NOMO-1 treated with dmso at 0.1 percent for 144 hours (cell line): ENCODE measurements around the gene SF3B2.
"Not testable (repeated sequence)": the region's sequence is repeated elsewhere in the genome, so short reads cannot be mapped to it uniquely, and the experiment has no call there.

Experiments
- DNase-seq: peaks from one replicate; lab custom pipeline; 2025; ENCODE audit not compliant: unreplicated experiment; lab: John Stamatoyannopoulos, UW

Gene SF3B2

DNA sequence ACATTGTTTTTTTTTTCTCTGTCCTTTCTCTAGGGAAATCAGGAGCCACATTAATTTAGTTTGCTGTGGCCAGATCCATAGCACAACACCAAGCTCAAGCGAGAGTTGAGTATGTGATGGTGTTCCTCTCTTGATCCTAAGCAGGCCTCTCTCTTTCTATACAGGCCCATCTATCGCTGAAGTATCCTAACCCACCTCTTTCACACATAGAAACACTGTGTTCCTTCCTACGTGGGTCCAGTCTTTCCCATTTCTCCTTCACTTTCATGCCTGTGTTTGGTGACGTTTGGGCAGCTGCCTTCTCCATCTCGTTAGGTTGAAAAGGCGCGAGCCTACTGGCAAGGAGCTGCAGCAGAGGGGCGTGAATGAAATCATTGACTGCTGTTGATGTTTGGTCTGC is 20.4 kb downstream of the SF3B2 start:
- DNase-seq = no peak

DNA sequence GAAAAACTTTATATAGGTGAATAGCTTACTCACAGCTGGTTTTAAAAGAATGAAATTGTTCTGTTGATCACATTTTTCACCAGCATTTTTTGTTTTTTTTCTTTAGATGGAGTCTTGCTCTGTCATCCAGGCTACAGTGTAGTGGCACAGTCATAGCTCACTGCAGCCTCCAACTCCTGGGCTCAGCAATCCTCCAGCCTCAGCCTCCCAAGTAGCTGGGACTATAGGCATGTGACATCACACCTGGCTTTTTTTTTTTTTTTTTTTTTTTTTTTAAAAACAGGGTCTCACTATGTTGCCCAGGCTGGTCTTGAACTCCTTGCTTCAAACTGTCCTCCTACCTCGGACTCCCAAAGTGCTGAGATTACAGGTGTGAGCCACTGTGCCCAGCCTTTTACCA is 21.5 kb downstream of the SF3B2 start:
- no peak for DNase-seq

DNA sequence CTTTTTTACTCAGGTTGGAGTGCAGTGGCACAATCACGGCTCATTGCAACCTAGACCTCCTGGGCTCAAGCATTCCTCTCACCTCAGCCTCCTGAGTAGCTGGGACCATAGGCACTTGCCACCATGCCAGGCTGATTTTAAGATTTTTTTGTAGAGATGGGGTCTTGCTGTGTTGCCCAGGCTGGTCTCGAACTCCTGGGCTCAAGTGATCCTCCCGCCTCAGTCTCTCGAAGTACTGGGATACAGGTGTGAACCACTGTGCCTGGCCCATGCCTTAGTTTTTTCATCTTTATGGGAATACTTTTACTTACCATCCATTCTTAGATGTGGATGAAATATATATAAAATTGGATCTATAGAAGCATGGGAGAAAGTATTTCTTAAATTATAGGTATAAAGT is 23.1 kb downstream of the SF3B2 start:
- no peak for DNase-seq

DNA sequence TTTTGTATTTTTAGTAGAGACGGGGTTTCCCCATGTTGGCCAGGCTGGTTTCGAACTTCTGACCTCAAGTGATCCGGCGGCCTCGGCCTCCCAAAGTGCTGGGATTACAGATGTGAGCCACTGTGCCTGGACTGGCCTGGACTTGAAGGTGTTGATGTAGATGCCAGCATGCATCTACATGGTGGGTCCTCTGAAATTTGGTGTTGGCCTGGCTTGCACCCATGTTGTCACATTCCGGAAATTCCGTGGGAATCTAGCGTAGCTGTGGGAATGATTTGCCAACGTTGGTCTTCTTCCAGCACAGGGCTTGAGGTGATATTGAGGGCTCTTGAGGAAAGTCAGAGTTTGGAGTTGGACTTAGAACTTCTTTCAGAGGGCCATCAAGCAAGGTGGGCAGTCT is 24.4 kb downstream of the SF3B2 start:
- no peak for DNase-seq

DNA sequence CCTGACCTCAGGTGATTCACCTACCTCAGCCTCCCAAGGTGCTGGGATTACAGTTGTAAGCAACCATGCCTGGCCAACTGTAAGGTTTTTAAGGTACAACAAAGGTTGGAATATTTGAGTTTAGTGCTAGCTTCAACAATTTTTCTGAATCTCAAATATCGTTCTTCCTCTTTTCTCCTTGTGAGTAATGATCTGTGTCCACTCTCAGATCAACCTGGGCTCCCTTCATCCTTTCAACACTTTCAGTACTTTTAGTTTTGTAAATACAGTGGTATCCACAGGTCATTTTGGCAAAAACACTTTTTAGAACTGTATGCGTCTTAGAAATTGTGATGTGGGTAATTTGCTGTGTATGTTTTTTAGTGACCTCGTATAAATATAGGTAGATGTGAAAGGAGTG is 25.8 kb downstream of the SF3B2 start:
- DNase-seq = no peak

DNA sequence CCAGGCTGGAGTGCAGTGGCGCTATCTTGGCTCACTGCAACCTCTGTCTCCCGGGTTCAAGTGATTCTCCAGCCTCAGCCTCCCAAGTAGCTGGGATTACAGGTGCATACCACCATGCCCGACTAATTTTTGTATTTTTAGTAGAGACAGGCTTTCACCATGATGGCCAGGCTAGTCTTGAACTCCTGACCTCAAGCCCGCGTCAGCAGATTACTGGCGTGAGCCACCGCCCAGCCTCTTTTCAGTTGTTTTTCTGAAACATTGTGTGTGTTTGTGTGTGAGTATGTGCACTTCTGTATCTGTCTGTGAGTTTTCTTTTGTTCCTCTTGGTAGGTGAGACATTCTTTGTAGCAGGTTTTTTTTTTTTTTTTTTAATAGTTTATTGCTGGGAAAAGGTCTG is 26.8 kb downstream of the SF3B2 start:
- not testable (repeated sequence) for DNase-seq

DNA sequence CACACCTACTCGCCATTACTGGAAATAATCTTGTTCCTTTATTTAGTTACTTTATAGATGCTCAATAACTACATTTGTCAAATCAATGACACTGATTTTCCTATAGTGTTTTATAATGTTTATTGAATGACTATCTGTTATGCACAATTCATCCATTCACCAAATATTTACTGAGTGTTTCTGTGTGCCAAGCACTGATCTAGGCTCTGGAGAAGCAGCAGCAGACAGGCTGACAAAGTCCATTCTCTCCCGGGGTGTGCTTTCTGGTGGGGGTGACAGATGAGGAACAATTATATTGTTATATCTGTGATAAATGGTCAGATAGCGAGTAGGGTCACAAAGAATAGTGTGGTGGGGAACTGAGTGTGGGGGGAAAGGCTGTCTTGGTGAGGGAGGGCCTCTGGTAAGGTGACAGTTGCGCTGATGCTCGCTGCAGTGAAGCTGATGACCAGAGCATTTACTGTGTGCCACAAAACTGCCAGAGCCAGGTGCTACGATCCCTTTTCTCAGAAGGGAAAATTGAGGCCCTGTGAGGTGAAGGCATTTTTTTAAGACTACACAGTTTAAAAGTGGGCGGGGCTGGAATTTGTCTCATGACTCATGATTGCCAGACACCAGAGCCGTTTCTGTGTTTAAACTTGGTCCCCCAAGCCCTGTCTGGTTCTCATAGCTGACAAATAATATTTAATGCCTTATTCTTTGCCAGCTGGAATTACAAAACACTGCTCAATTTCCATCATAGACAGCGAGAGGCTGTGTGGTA is 28.1 kb downstream of the SF3B2 start:
- DNase-seq = peak; percentile 2

DNA sequence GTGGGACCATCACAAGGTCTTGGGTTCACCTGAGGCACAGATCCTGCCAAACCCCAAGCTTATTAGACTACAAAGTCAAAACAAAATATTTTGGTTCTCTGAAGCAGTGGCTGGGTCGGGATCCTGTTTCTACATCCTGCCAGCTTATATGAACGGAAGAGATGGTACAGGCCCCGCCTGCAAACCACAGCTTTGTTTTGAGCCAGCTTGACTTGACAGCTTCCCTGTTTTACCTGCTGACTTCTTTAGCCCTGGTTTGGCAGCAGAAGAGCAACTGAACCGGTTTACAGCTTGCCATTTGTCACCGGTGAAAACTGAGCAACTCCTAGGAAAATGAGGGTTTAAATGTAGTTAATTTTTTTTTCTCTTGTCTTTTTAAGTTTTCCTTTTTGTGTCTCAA is 29.3 kb downstream of the SF3B2 start:
- DNase-seq = peak; percentile 76

DNA sequence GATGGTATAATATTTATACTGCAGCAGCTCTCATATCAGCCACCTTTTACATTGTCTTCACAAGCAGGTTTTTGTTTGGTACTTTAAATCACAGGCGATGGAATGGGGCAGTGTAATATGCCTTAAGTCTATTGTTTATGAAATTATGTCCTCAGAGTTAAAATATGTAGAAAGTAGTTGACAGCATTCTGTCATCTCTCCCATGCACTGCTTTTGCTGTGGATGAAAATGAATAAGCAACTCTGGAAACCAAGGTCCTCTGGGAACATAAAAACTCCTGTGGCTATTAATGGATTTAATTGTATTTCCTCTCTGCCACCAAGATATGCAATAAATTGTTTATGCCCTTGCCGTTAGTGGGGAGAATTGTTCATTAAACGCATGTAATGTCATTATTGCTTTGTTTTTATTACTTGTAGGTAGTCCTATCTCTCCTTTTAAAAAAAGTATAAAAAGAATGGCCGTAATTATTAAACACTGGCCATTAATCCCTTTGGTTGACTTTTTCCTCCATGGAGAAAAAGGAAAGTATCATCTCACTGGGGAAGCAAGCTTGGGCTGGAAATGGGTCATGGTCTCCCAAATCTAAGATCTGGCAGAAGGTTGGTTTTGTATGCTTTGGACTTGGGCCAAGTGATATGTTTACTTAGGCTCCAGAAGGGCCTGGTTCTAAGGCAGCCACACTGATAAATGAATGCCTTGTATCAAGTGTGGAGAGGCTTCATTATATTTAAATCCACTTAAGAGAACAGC is 31.0 kb downstream of the SF3B2 start:
- DNase-seq = no peak

DNA sequence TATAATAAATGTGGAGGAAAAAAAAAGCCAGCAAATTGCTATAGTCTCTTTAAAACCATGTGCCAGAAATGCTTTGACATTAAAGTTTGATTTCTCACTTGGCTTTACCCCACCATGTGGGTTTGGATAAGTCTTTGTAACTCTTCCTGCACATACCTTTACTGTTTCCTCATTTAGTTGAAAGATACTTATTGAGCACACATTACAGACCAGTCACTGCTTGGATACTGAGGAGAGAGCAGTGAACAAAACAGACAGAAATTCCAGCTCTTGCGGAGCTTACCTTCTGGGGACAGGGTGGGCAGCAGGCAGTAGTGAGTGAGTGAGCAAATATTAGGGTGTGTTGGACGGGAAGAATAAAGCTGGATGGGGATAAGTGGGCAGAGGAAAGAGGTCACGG is 31.6 kb downstream of the SF3B2 start:
- DNase-seq = no peak

DNA sequence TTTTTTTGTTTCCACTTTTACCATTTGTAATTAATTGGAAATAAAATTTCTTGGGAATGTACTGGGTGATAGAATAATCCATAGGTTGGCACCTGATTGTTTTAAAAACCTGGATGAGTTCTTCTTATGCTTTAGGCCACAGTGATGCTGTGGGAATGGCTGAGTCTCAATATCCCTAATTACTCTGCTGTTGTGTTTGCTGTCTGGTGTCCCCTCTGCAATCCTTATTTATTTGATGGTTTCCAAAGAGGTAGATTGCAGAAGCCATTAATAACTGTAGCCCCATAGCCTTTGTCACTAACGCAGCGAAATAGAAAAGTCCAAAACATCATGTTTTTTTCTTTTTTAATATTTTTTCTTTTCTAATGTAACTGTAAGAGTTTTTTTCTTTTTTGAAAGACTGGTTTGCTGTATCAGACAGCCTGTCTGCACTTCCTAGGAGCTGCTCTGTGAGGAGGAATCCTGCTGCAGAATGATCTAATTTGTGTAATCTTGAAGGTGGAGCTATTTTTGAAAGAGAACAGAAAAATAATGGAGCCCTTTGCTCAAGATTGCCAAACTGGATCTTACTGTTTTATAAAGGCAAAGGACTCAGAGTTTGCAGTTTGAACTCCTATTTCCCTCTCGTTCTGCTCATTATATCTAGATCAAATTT is 32.8 kb downstream of the SF3B2 start:
- no peak for DNase-seq

DNA sequence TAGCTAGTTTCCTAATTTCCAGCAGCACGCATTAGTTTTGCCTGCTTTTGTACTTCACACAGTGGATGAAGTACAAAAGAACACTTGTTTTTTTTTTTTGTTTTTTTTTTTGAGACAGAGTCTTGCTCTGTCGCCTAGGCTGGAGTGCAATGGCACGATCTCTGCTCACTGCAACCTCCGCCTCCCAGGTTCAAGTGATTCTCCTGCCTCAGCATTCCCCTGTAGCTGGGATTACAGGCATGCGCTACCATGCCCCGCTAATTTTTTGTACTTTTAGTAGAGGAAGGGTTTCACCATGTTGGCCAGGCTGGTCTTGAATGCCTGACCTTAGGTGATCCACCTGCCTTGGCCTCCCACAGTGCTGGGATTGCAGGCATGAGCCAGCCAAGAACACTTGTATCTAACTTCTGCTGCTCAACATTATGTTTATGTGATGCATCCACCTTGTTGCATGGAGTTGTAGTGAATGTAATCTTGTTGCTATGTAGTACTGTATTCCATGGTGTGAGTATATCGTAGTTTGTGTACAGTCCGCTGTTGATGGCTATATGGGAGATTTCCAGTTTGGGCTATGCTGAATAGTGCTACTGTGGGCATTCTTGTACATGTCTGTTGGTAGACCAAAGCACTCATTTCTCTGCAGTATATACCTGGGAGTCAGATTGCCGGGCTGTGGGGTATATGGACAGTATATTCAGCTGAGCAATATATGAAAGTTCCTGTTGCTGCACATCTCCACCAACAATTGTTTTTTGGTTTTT is 35.2 kb downstream of the SF3B2 start:
- no peak for DNase-seq

DNA sequence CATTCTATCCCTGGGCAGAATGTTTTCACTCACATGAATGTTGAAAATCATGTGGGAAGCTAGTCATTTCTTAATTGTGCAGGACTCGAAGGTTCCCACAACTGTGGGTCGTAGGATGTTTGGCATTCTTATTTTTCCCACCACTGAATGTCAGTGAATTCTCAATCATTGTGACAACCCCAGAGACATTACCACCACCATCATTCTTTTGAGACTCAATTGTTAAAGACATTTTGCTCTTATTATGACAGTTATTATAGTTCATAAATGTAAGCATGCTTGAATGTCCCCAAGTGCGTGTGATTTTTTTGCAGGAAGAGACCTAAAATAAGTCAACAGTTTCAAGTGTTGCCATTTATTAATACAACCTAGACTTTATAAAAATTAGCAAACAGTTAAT is 36.9 kb downstream of the SF3B2 start:
- no peak for DNase-seq

DNA sequence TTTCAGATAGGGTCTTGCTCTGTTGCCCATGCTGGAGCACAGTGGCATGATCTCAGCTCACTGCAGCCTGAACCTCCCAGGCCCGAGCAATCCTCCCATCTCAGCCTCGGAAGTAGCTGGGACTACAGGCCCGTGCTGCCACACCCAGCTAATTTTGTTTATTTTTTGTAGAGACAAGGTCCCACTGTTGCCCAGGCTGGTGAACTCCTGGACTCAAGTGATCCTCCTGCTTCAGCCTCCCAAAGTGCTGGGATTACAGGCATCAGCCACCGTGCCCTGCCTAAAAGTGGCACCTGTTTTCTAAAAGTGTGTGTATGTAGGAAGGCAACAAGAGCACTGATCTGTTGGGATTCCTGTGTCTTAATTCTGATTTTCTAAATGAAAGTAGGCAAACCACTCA is 38.1 kb downstream of the SF3B2 start:
- no peak for DNase-seq

DNA sequence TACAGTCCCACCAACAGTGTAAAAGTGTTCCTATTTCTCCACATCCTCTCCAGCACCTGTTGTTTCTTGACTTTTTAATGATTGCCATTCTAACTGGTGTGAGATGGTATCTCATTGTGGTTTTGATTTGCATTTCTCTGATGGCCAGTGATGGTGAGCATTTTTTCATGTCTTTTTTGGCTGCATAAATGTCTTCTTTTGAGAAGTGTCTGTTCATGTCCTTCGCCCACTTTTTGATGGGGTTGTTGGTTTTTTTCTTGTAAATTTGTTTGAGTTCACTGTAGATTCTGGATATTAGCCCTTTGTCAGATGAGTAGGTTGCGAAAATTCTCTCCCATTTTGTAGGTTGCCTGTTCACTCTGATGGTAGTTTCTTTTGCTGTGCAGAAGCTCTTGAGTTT is 40.0 kb downstream of the SF3B2 start:
- not testable (repeated sequence) for DNase-seq

DNA sequence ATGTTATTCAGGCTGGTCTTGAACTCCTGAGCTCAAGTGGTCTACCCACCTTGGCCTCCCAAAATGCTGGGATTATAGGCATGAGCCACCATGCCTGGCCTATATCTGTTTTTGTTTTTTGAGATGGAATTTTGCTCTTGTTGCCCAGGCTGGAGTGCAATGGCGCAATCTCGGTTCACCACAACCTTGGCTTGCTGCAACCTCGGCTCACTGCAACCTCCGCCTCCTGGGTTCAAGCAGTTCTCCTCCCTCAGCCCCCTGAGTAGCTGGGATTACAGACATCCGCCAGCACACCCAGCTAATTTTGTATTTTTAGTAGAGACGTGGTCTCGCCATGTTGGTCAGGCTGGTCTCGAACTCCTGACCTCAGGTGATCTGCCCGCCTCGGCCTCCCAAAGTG is 47.6 kb downstream of the SF3B2 start:
- DNase-seq = not testable (repeated sequence)

DNA sequence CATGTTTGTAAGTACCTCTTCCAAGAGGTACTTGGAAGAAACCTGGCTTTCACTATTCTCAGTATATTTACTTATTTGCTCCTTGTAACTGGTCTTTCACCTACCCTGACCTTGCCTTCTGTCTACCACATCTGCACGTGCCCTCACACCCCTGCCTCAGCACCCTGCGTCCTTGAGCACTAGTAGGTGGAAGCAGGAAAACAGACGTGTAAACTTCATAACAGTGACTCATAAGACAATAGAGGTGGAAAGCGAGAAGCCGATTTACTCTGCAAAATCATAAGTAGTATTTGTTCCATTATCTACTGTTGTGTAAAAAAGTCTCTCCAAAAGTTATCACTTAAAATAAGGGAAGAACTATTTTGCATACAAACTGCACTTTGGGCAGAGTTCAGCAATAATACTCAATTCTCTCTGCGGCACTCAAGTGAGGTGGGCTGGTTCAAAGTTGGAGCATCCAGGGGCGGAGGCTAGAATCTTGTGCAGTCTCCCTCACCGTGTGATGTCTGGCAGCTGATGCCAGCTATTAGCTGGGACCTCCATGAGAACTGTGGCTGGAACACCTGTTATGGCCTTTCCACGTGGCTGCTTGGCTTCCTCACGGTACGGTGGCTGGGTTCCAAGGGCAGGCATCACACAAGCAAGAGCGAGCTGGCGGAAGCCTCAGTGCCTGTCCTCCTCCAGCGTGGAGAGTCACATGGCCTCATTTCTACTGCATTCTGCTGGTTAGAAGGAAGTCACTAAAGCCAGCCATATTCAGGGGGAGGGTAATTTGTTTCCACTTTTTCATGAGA is 48.3 kb downstream of the SF3B2 start:
- DNase-seq = peak; percentile 14

DNA sequence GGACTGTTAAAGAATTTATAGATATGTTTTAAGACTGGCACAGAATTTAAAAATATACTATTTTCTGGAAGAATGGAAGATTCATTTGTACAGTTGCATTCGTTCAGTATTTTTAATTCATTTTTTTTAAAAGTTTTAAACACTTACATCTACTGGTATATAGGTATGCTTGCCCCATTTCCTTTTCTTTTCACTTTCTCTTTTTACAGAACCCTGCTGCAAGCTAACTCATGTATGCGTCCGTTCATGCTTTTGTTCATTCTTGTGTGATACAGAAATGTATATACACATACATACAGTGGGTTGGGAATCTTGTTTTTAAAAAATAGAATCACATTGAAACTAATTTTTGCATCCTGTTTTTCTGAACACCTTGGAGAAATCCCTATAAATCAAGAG is 48.9 kb downstream of the SF3B2 start:
- DNase-seq = no peak

DNA sequence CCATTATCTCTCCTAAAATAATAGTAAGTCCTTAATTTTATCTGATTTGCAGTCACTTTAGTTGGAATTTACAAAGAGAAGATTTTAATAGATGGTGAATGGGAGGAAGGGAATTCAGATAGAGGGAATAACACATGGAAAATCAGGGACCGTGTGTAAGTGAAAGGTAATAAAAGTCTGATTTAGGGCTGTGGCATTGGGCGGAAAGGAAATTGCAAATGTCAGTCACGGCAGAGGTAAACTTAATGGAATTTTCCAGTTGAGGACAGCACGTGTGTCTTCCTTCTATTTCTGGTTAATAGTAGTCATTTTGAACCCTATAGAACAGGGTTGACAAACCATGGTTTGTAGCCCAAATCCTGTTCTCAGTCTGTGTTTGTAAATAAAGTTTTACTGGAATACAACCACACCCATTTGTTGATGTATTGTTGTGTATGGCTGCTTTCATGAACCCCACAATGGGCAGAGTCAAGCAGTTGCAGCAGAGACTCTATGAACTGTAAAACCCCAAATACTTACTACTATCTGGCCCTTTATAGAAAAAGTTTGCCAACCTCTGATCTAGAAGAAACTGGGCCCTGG is 52.0 kb downstream of the SF3B2 start:
- DNase-seq = no peak
